RWPE1 (cell line): ENCODE data around the gene MAP4K3.

Source experiments
- CTCF ChIA-PET: fragments of 350-600 bp; sonication (Branson Sonifier 250); formaldehyde crosslinking; extraction: SDS; loops from one replicate; lab custom pipeline; 2021; lab: Yijun Ruan, JAX
- POLR2A ChIA-PET: fragments of 400-600 bp; formaldehyde crosslinking; extraction: SDS; loops from one replicate; lab custom pipeline; 2020; ENCODE audit warnings: antibody characterized with exemption; ENCODE audit not compliant: low non-redundant PET; lab: Yijun Ruan, JAX
- DNase-seq: peaks from one replicate; pipeline ENCODE4 v3.0.0; 2012; ENCODE audit warnings: low spot score
- H3K27ac ChIP-seq: fragments of 450-650 bp; 2 replicates; pipeline ENCODE4 v1.5.1; 2017
- CTCF ChIP-seq: fragments of 450-650 bp; conservative IDR thresholded peaks from 2 replicates; pipeline ENCODE4 v1.5.1; 2017; ENCODE audit warnings: low read depth, mild to moderate bottlenecking

Gene MAP4K3

GRCh38 chr2:39359453-39360038, 77.5 kb downstream of the MAP4K3 start:
- no peak for TF ChIP-seq CTCF
- no peak for DNase-seq
- H3K27ac ChIP-seq = no peak overlapping the region
- POLR2A ChIA-PET = no interaction called here
- CTCF ChIA-PET = no interaction called here

GRCh38 chr2:39356922-39357639, 80.0 kb downstream of the MAP4K3 start:
- DNase-seq = no peak
- POLR2A ChIA-PET = interaction anchor here (0.6 kb wide), 1 partner anchor 270 kb away, joined by 3 read pairs; no protein-coding TSS in a partner anchor
- TF ChIP-seq CTCF = no peak
- CTCF ChIA-PET = no interaction called here
- H3K27ac ChIP-seq = no peak overlapping the region

GRCh38 chr2:39350658-39351057, 86.4 kb downstream of the MAP4K3 start:
- no peak overlapping the region for H3K27ac ChIP-seq
- no peak for TF ChIP-seq CTCF
- ChIA-PET POLR2A (no interaction called here), CTCF (interaction anchor here (0.6 kb wide), 1 partner anchor 40 kb away, joined by 4 read pairs; no protein-coding TSS in a partner anchor)
- no peak for DNase-seq

GRCh38 chr2:39338502-39338901, 98.6 kb downstream of the MAP4K3 start:
- DNase-seq = no peak
- CTCF ChIA-PET = no interaction called here
- POLR2A ChIA-PET = no interaction called here
- H3K27ac ChIP-seq = no peak overlapping the region
- TF ChIP-seq CTCF = no peak

- ChIA-PET POLR2A (no interaction called here), CTCF (no interaction called here)
- no peak for DNase-seq
- H3K27ac ChIP-seq = no peak overlapping the region
- no peak for TF ChIP-seq CTCF
Measured at GRCh38 chr2:39335930-39336329, 101.2 kb downstream of the MAP4K3 start.

- no peak overlapping the region for H3K27ac ChIP-seq
- no peak for TF ChIP-seq CTCF
- POLR2A ChIA-PET = no interaction called here
- CTCF ChIA-PET = no interaction called here
- DNase-seq = no peak
Measured at GRCh38 chr2:39334978-39335377, 102.1 kb downstream of the MAP4K3 start.
